ENCODE results near the gene C3. TPM values are rescaled to one million over a fixed set of nuclear protein-coding genes. Genes with fewer than 3 reads are reported as not detected.

Gene C3
- total RNA-seq, 5 donors from 2014 or later (not counting 1 experiment from before 2014, with no cell fraction given), result 1.1 to 10.6 (median 7.6) TPM; not detected in 1

- H3K4me3 ChIP-seq (ENCODE audit: control insufficient read depth in 1 of 2, extremely low read depth in 1 of 2, low read length in 1 of 2), result no peak overlapping the region
- H3K27me3 Mint-ChIP-seq, result no peaks in the 10 kb centered on the region
These were observed 1.3 kb upstream of the C3 start for GRCh38 chr19:6721773-6722172.

GRCh38 chr19:6721138-6721474 is 656 bp upstream of the C3 start:
- Histone ChIP-seq H3K27me3 (replicated peaks in 1 of 2; ENCODE audit: control insufficient read depth in 2 of 2, extremely low read depth in 1 of 2, insufficient read depth in 2 of 2, low read length in 1 of 2) (no peaks in the 10 kb centered on the region), H3K27ac (ENCODE audit: low read length) (no peak overlapping the region), H3K9me3 (no peaks in the 10 kb centered on the region), H3K4me1 (ENCODE audit: control insufficient read depth in 1 of 2, extremely low read depth in 1 of 2, insufficient read depth in 2 of 2, low read length in 2 of 2) (peaks cover 2 to 8% of the 10 kb centered on the region in 2 experiments), H3K4me3 (ENCODE audit: control insufficient read depth in 1 of 2, extremely low read depth in 1 of 2, low read length in 1 of 2) (no peak overlapping the region), H3K36me3 (ENCODE audit: control insufficient read depth in 2 of 2, extremely low read depth in 1 of 2, insufficient read depth in 1 of 2, low read length in 1 of 2) (no peaks in the 10 kb centered on the region)
- no peak for DNase-seq
- H3K4me3 Mint-ChIP-seq, result no peak overlapping the region
- H3K27me3 Mint-ChIP-seq, result no peaks in the 10 kb centered on the region
- no peaks in the 10 kb centered on the region for H3K9me3 Mint-ChIP-seq
- ChIA-PET CTCF (no interaction called here), POLR2A (no interaction called here)
- no peak for ATAC-seq (replicated peaks in 1 of 4)
- H3K4me1 Mint-ChIP-seq, result peaks cover 13 to 47% (median 35%) of the 10 kb centered on the region in 3 donors
- no peaks in the 10 kb centered on the region for H3K36me3 Mint-ChIP-seq
- H3K27ac Mint-ChIP-seq, result no peak overlapping the region

More at GRCh38 chr19:6721773-6722172, 1.3 kb upstream of the C3 start:
- Histone ChIP-seq H3K4me1 (ENCODE audit: control insufficient read depth in 1 of 2, extremely low read depth in 1 of 2, insufficient read depth in 2 of 2, low read length in 2 of 2) (peaks cover 2 to 8% of the 10 kb centered on the region in 2 experiments), H3K27ac (ENCODE audit: low read length) (no peak overlapping the region), H3K36me3 (ENCODE audit: control insufficient read depth in 2 of 2, extremely low read depth in 1 of 2, insufficient read depth in 1 of 2, low read length in 1 of 2) (no peaks in the 10 kb centered on the region), H3K9me3 (no peaks in the 10 kb centered on the region), H3K27me3 (replicated peaks in 1 of 2; ENCODE audit: control insufficient read depth in 2 of 2, extremely low read depth in 1 of 2, insufficient read depth in 2 of 2, low read length in 1 of 2) (no peaks in the 10 kb centered on the region)
- ChIA-PET CTCF (interaction anchor here (0.6 to 0.7 kb wide), 2 partner anchors 16 to 122 kb away, joined by 3 to 4 read pairs; partner anchors contain the start of gene GPR108 (in 1 of the 2)), POLR2A (no interaction called here)
- peak overlapping the region in 1 of 2 donors; percentile 24 for H3K27ac Mint-ChIP-seq
- no peak for ATAC-seq (replicated peaks in 1 of 4)
- H3K4me3 Mint-ChIP-seq, result no peak overlapping the region
- no CpG with 5 or more reads among the region's 5 CpGs for WGBS (ENCODE audit: insufficient coverage)
- H3K9me3 Mint-ChIP-seq, result no peaks in the 10 kb centered on the region
- H3K4me1 Mint-ChIP-seq, result peaks cover 13 to 42% (median 35%) of the 10 kb centered on the region in 3 donors
- no peaks in the 10 kb centered on the region for H3K36me3 Mint-ChIP-seq
- no peak for DNase-seq

- no peak for DNase-seq
- Mint-ChIP-seq H3K36me3 (no peaks in the 10 kb centered on the region), H3K27ac (peak overlapping the region in 1 of 2 donors; percentile 7), H3K4me3 (no peak overlapping the region), H3K9me3 (no peaks in the 10 kb centered on the region), H3K27me3 (no peaks in the 10 kb centered on the region), H3K4me1 (peaks cover 8 to 40% (median 28%) of the 10 kb centered on the region in 3 donors)
- WGBS (ENCODE audit: insufficient coverage), result 87% methylated on average over 3 of the region's 3 CpGs
- ChIA-PET POLR2A (no interaction called here), CTCF (no interaction called here)
- ATAC-seq (replicated peaks in 1 of 4), result no peak
- H3K36me3 ChIP-seq (ENCODE audit: control insufficient read depth in 2 of 2, extremely low read depth in 1 of 2, insufficient read depth in 1 of 2, low read length in 1 of 2), result no peaks in the 10 kb centered on the region
- no peak overlapping the region for H3K4me3 ChIP-seq (ENCODE audit: control insufficient read depth in 1 of 2, extremely low read depth in 1 of 2, low read length in 1 of 2)
- no peaks in the 10 kb centered on the region for H3K27me3 ChIP-seq (replicated peaks in 1 of 2; ENCODE audit: control insufficient read depth in 2 of 2, extremely low read depth in 1 of 2, insufficient read depth in 2 of 2, low read length in 1 of 2)
- no peak overlapping the region for H3K27ac ChIP-seq (ENCODE audit: low read length)
- peaks cover 2 to 8% of the 10 kb centered on the region in 2 experiments for H3K4me1 ChIP-seq (ENCODE audit: control insufficient read depth in 1 of 2, extremely low read depth in 1 of 2, insufficient read depth in 2 of 2, low read length in 2 of 2)
- H3K9me3 ChIP-seq, result no peaks in the 10 kb centered on the region
These were observed 470 bp downstream of the C3 start for GRCh38 chr19:6719992-6720368.

GRCh38 chr19:6719540-6719861 is 949 bp downstream of the C3 start:
- no peaks in the 10 kb centered on the region for H3K9me3 Mint-ChIP-seq
- DNase-seq, result no peak
- H3K27ac Mint-ChIP-seq, result peak overlapping the region in 1 of 2 donors; percentile 7

GRCh38 chr19:6718741-6719539 is 1.5 kb downstream of the C3 start:
- H3K36me3 ChIP-seq (ENCODE audit: control insufficient read depth in 2 of 2, extremely low read depth in 1 of 2, insufficient read depth in 1 of 2, low read length in 1 of 2), result no peaks in the 10 kb centered on the region
- no peak overlapping the region for H3K4me3 ChIP-seq (ENCODE audit: control insufficient read depth in 1 of 2, extremely low read depth in 1 of 2, low read length in 1 of 2)
- ChIA-PET POLR2A (no interaction called here), CTCF (no interaction called here)
- 87% methylated on average over 18 of the region's 21 CpGs for WGBS (ENCODE audit: insufficient coverage)
- Mint-ChIP-seq H3K27ac (no peak overlapping the region), H3K27me3 (no peaks in the 10 kb centered on the region), H3K4me3 (no peak overlapping the region), H3K4me1 (peaks cover 6 to 31% (median 23%) of the 10 kb centered on the region in 3 donors), H3K36me3 (no peaks in the 10 kb centered on the region), H3K9me3 (no peaks in the 10 kb centered on the region)
- ATAC-seq (replicated peaks in 1 of 4) (peak in 3 of 4 experiments; percentile 52 to 76 (median 54)), DNase-seq (peak in 16 of 35 experiments; percentile 7 to 54 (median 28))
- no peaks in the 10 kb centered on the region for H3K9me3 ChIP-seq
- H3K27ac ChIP-seq (ENCODE audit: low read length), result no peak overlapping the region
- peaks cover 2 to 7% of the 10 kb centered on the region in 2 experiments for H3K4me1 ChIP-seq (ENCODE audit: control insufficient read depth in 1 of 2, extremely low read depth in 1 of 2, insufficient read depth in 2 of 2, low read length in 2 of 2)
- H3K27me3 ChIP-seq (replicated peaks in 1 of 2; ENCODE audit: control insufficient read depth in 2 of 2, extremely low read depth in 1 of 2, insufficient read depth in 2 of 2, low read length in 1 of 2), result peaks cover 0 to 2% of the 10 kb centered on the region in 2 experiments

More at GRCh38 chr19:6719540-6719861, 949 bp downstream of the C3 start:
- Histone ChIP-seq H3K27ac (ENCODE audit: low read length) (no peak overlapping the region), H3K4me3 (ENCODE audit: control insufficient read depth in 1 of 2, extremely low read depth in 1 of 2, low read length in 1 of 2) (no peak overlapping the region), H3K9me3 (no peaks in the 10 kb centered on the region), H3K36me3 (ENCODE audit: control insufficient read depth in 2 of 2, extremely low read depth in 1 of 2, insufficient read depth in 1 of 2, low read length in 1 of 2) (no peaks in the 10 kb centered on the region), H3K4me1 (ENCODE audit: control insufficient read depth in 1 of 2, extremely low read depth in 1 of 2, insufficient read depth in 2 of 2, low read length in 2 of 2) (peaks cover 2 to 8% of the 10 kb centered on the region in 2 experiments), H3K27me3 (replicated peaks in 1 of 2; ENCODE audit: control insufficient read depth in 2 of 2, extremely low read depth in 1 of 2, insufficient read depth in 2 of 2, low read length in 1 of 2) (no peaks in the 10 kb centered on the region)
- peaks cover 6 to 35% (median 25%) of the 10 kb centered on the region in 3 donors for H3K4me1 Mint-ChIP-seq
- ChIA-PET POLR2A (no interaction called here), CTCF (no interaction called here)
- no peaks in the 10 kb centered on the region for H3K27me3 Mint-ChIP-seq
- no peak for ATAC-seq (replicated peaks in 1 of 4)
- WGBS (ENCODE audit: insufficient coverage), result 73% methylated on average over 6 of the region's 6 CpGs
- no peak overlapping the region for H3K4me3 Mint-ChIP-seq
- no peaks in the 10 kb centered on the region for H3K36me3 Mint-ChIP-seq

- H3K4me3 ChIP-seq (ENCODE audit: control insufficient read depth in 1 of 2, extremely low read depth in 1 of 2, low read length in 1 of 2), result no peak overlapping the region
- POLR2A ChIA-PET, result no interaction called here
- Mint-ChIP-seq H3K27ac (no peak overlapping the region), H3K36me3 (no peaks in the 10 kb centered on the region), H3K4me1 (peaks cover 4 to 31% (median 19%) of the 10 kb centered on the region in 3 donors), H3K9me3 (no peaks in the 10 kb centered on the region), H3K4me3 (no peak overlapping the region), H3K27me3 (no peaks in the 10 kb centered on the region)
- no peak overlapping the region for H3K27ac ChIP-seq (ENCODE audit: low read length)
- DNase-seq, result peak in 1 of 35 experiments; percentile 15
- H3K27me3 ChIP-seq (replicated peaks in 1 of 2; ENCODE audit: control insufficient read depth in 2 of 2, extremely low read depth in 1 of 2, insufficient read depth in 2 of 2, low read length in 1 of 2), result peaks cover 0 to 4% of the 10 kb centered on the region in 2 experiments
- H3K36me3 ChIP-seq (ENCODE audit: control insufficient read depth in 2 of 2, extremely low read depth in 1 of 2, insufficient read depth in 1 of 2, low read length in 1 of 2), result no peaks in the 10 kb centered on the region
- ATAC-seq (replicated peaks in 1 of 4), result no peak
- WGBS (ENCODE audit: insufficient coverage), result 84% methylated on average over 11 of the region's 23 CpGs
- peaks cover 1 to 3% of the 10 kb centered on the region in 2 experiments for H3K4me1 ChIP-seq (ENCODE audit: control insufficient read depth in 1 of 2, extremely low read depth in 1 of 2, insufficient read depth in 2 of 2, low read length in 2 of 2)
- H3K9me3 ChIP-seq, result no peaks in the 10 kb centered on the region
- CTCF ChIA-PET, result no interaction called here
These were observed 2.2 kb downstream of the C3 start for GRCh38 chr19:6718111-6718740.

Data from T-cell (primary cell).